Measurements from ENCODE around the gene TSN.
"Not testable (repeated sequence)": the region's sequence is repeated elsewhere in the genome, so short reads cannot be mapped to it uniquely, and the experiment has no call there.

Gene TSN

GRCh38 chr2:121816797-121817196 is 61.3 kb downstream of the TSN start:
- no peaks in the 10 kb centered on the region for H3K9me2 ChIP-seq (replicated peaks; ENCODE audit: low read depth, low read length)
- no peaks in the 10 kb centered on the region for H3K79me2 ChIP-seq (ENCODE audit: insufficient read depth, low read length)
- H3K36me3 ChIP-seq (ENCODE audit: insufficient read depth, low read length) = no peaks in the 10 kb centered on the region
- no peak overlapping the region for H3K9ac ChIP-seq (ENCODE audit: low read depth, low read length, poor library complexity, severe bottlenecking)
- TF ChIP-seq EZH2phosphoT487 (IDR thresholded peaks at IDR 0.05; ENCODE audit: borderline replicate concordance) = no peak
- no peak for TF ChIP-seq CTCF (conservative IDR thresholded peaks at IDR 0.05; ENCODE audit: low read length)
- no peaks in the 10 kb centered on the region for H3K27me3 ChIP-seq (ENCODE audit: insufficient read depth, low read length, poor library complexity, severe bottlenecking)
- no peak overlapping the region for H3K4me2 ChIP-seq (ENCODE audit: low read depth, low read length, poor library complexity, severe bottlenecking)
- H3K4me1 ChIP-seq (ENCODE audit: insufficient read depth, low read length, poor library complexity, severe bottlenecking) = no peaks in the 10 kb centered on the region
- no peaks in the 10 kb centered on the region for H3K9me3 ChIP-seq (ENCODE audit: insufficient read depth, low read depth, low read length)
- no peaks in the 10 kb centered on the region for H3F3A ChIP-seq (ENCODE audit: low read depth)
- H3K4me3 ChIP-seq (ENCODE audit: low read length, poor library complexity, severe bottlenecking) = no peak overlapping the region
- H4K20me1 ChIP-seq (ENCODE audit: insufficient read depth, low read length, poor library complexity, severe bottlenecking) = no peaks in the 10 kb centered on the region
- no peak overlapping the region for H2AFZ ChIP-seq (ENCODE audit: low read length)

- H3K27me3 ChIP-seq (ENCODE audit: insufficient read depth, low read length, poor library complexity, severe bottlenecking); H3K9me2 ChIP-seq (replicated peaks; ENCODE audit: low read depth, low read length); H2AFZ ChIP-seq (ENCODE audit: low read length); H3K9me3 ChIP-seq (ENCODE audit: insufficient read depth, low read depth, low read length); H3K4me1 ChIP-seq (ENCODE audit: insufficient read depth, low read length, poor library complexity, severe bottlenecking); H3K79me2 ChIP-seq (ENCODE audit: insufficient read depth, low read length); H3K4me3 ChIP-seq (ENCODE audit: low read length, poor library complexity, severe bottlenecking); H3K4me2 ChIP-seq (ENCODE audit: low read depth, low read length, poor library complexity, severe bottlenecking); H3K36me3 ChIP-seq (ENCODE audit: insufficient read depth, low read length); H3K9ac ChIP-seq (ENCODE audit: low read depth, low read length, poor library complexity, severe bottlenecking); H3F3A ChIP-seq (ENCODE audit: low read depth); H4K20me1 ChIP-seq (ENCODE audit: insufficient read depth, low read length, poor library complexity, severe bottlenecking): not testable (repeated sequence)
These were observed 61.9 kb downstream of the TSN start for GRCh38 chr2:121817304-121817703.

Data from Loucy (cell line).